Esophagus squamous epithelium (tissue), 4 donors: ENCODE data around the gene ITGA2B.
"Not testable (repeated sequence)": the region's sequence is repeated elsewhere in the genome, so short reads cannot be mapped to it uniquely, and the experiment has no call there.

ENCODE experiments used
- POLR2A ChIP-seq, 4 donors: fragments of 450-650 bp; IDR thresholded peaks; one replicate each; pipeline ENCODE4 v1.6.1; 2017; ENCODE audit warnings: antibody characterized with exemption in 4 of 4, mild to moderate bottlenecking in 4 of 4, moderate library complexity in 3 of 4
- TF ChIP-seq, protein P1 (sequence below), 6 experiments: fragments of 450-650 bp in 4 of 6; fragments of 200-600 bp in 2 of 6; sonication (generic) in 2 of 6; IDR thresholded peaks; one replicate each; pipeline ENCODE4 v1.5.1; 2016 to 2019; ENCODE audit warnings: antibody characterized with exemption in 6 of 6, mild to moderate bottlenecking in 4 of 6, moderate library complexity in 4 of 6

DNA sequence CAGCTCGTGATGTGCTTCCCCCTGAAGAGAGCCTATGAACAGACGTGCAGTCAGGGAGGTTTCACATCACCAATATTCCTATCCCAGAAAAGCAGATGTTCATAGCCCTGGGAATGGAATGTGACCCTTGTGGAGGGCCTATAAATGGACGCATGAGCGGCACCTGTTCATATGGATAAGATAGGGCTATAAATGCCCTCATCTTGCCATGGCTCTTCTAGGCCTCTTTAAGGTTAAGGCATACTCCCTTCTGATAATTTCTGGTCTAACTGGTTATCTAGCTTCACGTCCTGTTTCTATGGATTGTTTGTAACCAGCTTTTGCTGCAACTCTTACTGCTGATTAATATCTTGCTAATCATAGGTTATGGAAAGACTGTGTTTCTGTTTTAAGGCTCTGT, 48.9 kb downstream of the ITGA2B start:
- TF ChIP-seq, protein P1, sequence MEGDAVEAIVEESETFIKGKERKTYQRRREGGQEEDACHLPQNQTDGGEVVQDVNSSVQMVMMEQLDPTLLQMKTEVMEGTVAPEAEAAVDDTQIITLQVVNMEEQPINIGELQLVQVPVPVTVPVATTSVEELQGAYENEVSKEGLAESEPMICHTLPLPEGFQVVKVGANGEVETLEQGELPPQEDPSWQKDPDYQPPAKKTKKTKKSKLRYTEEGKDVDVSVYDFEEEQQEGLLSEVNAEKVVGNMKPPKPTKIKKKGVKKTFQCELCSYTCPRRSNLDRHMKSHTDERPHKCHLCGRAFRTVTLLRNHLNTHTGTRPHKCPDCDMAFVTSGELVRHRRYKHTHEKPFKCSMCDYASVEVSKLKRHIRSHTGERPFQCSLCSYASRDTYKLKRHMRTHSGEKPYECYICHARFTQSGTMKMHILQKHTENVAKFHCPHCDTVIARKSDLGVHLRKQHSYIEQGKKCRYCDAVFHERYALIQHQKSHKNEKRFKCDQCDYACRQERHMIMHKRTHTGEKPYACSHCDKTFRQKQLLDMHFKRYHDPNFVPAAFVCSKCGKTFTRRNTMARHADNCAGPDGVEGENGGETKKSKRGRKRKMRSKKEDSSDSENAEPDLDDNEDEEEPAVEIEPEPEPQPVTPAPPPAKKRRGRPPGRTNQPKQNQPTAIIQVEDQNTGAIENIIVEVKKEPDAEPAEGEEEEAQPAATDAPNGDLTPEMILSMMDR (IDR thresholded peaks at IDR 0.05), result not testable (repeated sequence)
- TF ChIP-seq POLR2A (IDR thresholded peaks at IDR 0.05), result not testable (repeated sequence)
